ENCODE measurements around the gene SNHG17. TPM values are rescaled to one million over a fixed set of nuclear protein-coding genes. Genes with fewer than 3 reads are reported as not detected.
"Not testable (repeated sequence)": the region's sequence is repeated elsewhere in the genome, so short reads cannot be mapped to it uniquely, and the experiment has no call there.

The SNHG17 gene
- 15.2 TPM for total RNA-seq

- DNase-seq, result peak; percentile 85
Measured at GRCh38 chr20:38434770-38435554, at the start of gene SNHG17. Gene SNHG17 (minus strand): TSS chr20:38435328.

GRCh38 chr20:38479596-38479995, 44.5 kb upstream of the SNHG17 start:
- DNase-seq, result no peak

- no peak for DNase-seq
Measured at GRCh38 chr20:38477747-38478146, 42.6 kb upstream of the SNHG17 start.

GRCh38 chr20:38473367-38473795, 38.3 kb upstream of the SNHG17 start:
- DNase-seq, result no peak

GRCh38 chr20:38472513-38473366, 37.6 kb upstream of the SNHG17 start, which contains the start of gene RALGAPB:
Gene RALGAPB (plus strand): TSS chr20:38472843. CDS start chr20:38488433, 15,590 bp downstream.
- DNase-seq, result peak; percentile 96

GRCh38 chr20:38471987-38472512, 36.9 kb upstream of the SNHG17 start:
- no peak for DNase-seq

- no peak for DNase-seq
Measured at GRCh38 chr20:38471245-38471644, 36.1 kb upstream of the SNHG17 start.

GRCh38 chr20:38466983-38467382, 31.9 kb upstream of the SNHG17 start:
- DNase-seq, result no peak

GRCh38 chr20:38466171-38466570, 31.0 kb upstream of the SNHG17 start:
- no peak for DNase-seq

GRCh38 chr20:38461569-38461968, 26.4 kb upstream of the SNHG17 start:
- DNase-seq, result not testable (repeated sequence)

- not testable (repeated sequence) for DNase-seq
Measured at GRCh38 chr20:38461167-38461566, 26.0 kb upstream of the SNHG17 start.

- not testable (repeated sequence) for DNase-seq
Measured at GRCh38 chr20:38460631-38461030, 25.5 kb upstream of the SNHG17 start.

- no peak for DNase-seq
Measured at GRCh38 chr20:38460040-38460623, 25.0 kb upstream of the SNHG17 start.

GRCh38 chr20:38458314-38458713, 23.2 kb upstream of the SNHG17 start:
- DNase-seq, result no peak

- DNase-seq, result no peak
Measured at GRCh38 chr20:38454556-38455473, 19.7 kb upstream of the SNHG17 start.

GRCh38 chr20:38453941-38454340, 18.8 kb upstream of the SNHG17 start:
- no peak for DNase-seq

- DNase-seq, result no peak
Measured at GRCh38 chr20:38452880-38453624, 17.9 kb upstream of the SNHG17 start.

GRCh38 chr20:38450412-38450975, 15.4 kb upstream of the SNHG17 start:
- no peak for DNase-seq

- no peak for DNase-seq
Measured at GRCh38 chr20:38449046-38449445, 13.9 kb upstream of the SNHG17 start.
